HG03196 (cell line): ENCODE data around the gene OLFM2.
"Not testable (repeated sequence)": the region's sequence is repeated elsewhere in the genome, so short reads cannot be mapped to it uniquely, and the experiment has no call there.

Source experiments
- ATAC-seq: cut with Tn5 transposase; IDR thresholded peaks from one replicate; pipeline ENCODE4 v1.9.1; 2021; ENCODE audit not compliant: unreplicated experiment

OLFM2 gene

GRCh38 chr19:9943744-9944143 is 7.4 kb upstream of the OLFM2 start:
- no peak for ATAC-seq

DNA sequence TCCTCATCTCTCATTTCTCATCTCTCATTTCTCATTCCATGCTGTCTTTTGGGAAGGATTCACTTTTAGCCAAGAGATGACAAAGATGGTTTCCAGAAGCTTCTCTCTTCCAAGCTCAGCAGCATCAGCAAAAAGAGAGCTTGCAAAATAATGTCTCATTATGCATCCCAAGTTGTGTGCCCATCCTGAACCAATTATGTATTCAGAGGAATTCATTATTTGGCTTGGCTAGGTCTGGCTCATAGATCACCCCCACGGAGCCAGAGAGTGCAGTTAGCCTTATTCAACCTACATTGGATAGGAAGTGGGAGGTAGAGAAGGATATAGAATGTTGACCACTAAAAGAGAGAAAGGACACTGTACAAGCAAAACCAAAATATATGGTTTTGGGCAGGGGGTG is 5.4 kb upstream of the OLFM2 start:
- ATAC-seq: no peak

GRCh38 chr19:9941231-9941630 is 4.9 kb upstream of the OLFM2 start:
- ATAC-seq: no peak

DNA sequence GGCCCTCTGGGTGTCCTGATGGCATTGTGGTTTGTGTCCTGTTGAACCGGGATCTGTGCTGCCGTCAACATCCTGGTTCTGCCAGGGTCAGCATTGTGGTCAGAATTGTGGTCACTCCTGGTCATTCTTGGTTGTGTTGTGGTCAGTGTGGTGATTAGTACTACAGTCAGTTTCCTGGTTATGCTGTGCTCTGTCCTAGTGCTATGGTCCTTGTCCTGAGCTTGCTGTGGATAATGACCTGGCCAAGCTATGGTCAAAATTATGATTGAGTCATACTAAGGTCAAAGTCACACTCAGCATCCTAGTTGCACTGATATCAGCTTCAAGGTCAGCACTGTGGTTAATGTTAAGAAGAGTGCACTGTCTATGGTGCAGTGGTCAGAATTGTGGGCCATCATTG is 4.5 kb upstream of the OLFM2 start:
- no peak for ATAC-seq

- no peak for ATAC-seq
Measured at GRCh38 chr19:9939301-9939913, 3.1 kb upstream of the OLFM2 start.

DNA sequence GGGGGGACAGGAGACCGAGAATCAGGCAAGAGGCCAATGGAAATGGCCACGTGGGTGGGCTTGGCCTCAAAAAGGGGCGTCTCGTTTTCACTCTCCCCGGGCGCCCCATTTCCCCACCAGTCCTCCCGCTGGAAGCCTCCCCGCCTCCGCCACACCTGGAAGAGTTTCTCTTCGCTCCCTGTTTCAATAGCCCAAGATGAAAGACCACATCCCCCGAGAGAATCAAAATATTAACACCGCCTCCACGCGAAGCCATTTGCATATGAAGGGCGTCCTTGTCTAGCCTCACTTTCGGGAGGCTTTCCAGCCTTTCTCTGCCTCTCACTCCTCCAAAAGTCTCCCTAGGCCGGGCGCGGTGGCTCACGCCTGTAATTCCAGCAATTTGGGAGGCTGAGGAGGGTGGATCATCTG is 691 bp upstream of the OLFM2 start:
- no peak for ATAC-seq

DNA sequence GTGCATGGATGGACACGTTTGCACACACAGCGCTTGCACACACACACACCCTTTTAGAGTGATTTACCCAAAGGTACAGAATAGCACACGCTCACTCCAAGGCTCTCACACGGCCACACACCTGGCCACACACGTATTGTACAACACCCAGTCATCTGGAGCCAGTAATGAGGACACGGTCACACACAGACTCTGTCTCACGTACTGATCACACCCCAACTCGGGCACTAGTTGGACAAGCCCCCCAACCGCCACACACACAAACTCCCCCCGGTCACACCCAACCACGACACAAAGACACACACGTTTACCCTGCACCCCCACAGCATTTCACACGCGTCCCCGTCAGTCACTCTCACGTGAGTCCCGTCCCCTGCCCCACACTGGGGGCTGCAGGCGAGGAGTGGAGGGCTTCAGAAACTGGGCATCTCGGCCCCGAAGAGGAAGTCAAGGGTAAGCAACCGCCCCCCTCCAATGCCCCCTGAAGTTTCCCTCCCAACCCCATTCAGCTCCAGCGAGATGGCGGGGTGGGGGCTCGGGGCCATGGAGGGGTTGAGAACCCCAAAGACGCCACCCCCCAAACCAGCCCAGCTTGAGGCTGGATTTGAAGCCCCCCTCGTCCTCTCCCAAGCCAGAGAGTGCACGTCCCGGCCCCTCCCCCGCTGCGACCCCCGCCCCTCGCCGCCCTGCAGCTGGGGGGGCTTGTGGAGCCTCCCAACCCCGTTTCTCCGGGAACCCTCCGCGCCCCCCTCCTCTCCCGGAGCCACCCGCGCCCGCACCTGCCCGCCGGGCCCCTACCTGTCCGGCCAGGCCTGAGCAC is 599 bp downstream of the OLFM2 start:
- ATAC-seq: no peak

- ATAC-seq: no peak
Measured at GRCh38 chr19:9934132-9934950, 2.0 kb downstream of the OLFM2 start.

DNA sequence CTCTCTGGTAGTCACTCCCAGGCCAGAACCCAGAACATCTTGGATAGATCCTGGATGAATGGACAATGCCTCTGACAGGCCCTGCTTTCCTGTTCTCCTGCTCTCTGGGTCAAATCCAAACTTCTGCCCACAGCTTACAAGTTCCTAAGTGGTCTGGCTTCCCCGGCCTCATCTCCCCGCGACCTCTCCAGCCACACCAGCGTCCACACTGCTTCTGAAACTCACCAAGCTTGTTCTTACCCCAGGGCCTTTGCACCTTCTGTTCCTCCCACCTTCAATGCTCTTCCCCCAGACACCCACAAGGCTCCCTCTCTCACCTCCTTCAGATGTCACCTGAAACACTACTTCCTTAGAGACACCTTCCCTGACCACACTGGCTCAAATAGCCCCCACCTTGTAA is 3.5 kb downstream of the OLFM2 start:
- no peak for ATAC-seq

DNA sequence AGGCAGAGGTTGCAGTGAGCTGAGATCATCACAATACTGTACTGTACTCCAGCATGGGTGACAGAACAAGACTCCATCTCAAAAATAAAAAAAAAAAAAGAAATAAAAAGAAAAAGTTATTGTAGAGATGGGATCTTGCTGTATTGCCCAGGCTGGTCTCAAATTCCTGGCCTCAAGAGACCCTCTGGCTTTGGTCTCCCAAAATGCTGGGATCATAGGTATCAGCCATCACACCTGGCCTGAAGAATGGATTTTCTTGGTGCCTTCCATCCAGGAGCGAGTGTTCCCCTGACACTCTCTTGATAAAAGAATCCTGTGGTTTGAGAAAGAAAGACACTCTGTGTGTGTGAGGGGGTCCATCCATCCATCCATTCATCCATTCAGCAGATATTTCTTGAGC is 4.7 kb downstream of the OLFM2 start:
- no peak for ATAC-seq

DNA sequence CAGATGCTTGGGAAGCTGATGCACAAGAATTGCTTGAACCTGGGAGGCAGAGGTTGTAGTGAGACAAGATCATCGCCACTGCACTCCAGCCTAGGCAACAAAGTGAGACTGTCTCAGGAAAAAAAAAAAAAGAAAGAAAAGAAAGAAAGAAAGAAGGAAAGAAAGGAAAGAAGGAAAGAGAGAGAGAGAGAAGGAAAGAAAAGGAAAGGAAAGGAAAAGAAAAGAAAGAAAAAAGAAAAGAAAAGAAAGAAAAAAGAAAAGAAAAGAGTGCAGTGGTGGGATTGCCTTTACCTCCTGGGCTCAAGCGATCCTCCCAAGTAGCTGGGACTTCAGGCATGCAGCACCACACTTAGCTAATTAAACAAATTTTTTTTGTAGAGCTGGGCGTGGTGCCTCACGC is 12.9 kb downstream of the OLFM2 start:
- no peak for ATAC-seq

- not testable (repeated sequence) for ATAC-seq
Measured at GRCh38 chr19:9922782-9923379, 13.4 kb downstream of the OLFM2 start.

- ATAC-seq: no peak
Measured at GRCh38 chr19:9917321-9917720, 19.0 kb downstream of the OLFM2 start.

GRCh38 chr19:9916719-9917118 is 19.6 kb downstream of the OLFM2 start:
- no peak for ATAC-seq

- ATAC-seq: no peak
Measured at GRCh38 chr19:9914315-9915207, 21.8 kb downstream of the OLFM2 start.

DNA sequence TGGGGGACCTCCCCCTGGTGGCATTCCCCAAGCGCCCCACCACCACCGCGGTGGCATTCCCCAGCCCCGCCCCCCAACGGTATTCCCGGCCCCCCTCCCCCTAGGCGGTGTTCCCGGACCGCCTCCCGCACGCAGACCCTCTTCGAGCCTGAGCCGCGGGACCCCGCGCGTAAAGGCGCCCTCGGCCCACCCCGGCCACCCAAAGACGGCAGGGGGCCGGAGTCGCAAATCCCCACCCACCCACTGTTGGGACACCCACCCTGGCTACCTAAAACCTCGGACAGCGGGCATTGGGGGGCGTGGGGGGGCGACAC is 22.4 kb downstream of the OLFM2 start:
- no peak for ATAC-seq

- ATAC-seq: no peak
Measured at GRCh38 chr19:9913237-9914000, 22.9 kb downstream of the OLFM2 start.

GRCh38 chr19:9912551-9913236 is 23.6 kb downstream of the OLFM2 start:
- no peak for ATAC-seq

- no peak for ATAC-seq
Measured at GRCh38 chr19:9911524-9912185, 24.7 kb downstream of the OLFM2 start.
